GM12872 (cell line): ENCODE results near the gene BNC2.

Experiments
- TF ChIP-seq, protein P1 (sequence below): IDR thresholded peaks from 3 replicates; pipeline ENCODE4 v1.5.1; 2011; ENCODE audit warnings: low read depth, mild to moderate bottlenecking, low read length, moderate library complexity; ENCODE audit not compliant: insufficient read depth

Gene BNC2

DNA sequence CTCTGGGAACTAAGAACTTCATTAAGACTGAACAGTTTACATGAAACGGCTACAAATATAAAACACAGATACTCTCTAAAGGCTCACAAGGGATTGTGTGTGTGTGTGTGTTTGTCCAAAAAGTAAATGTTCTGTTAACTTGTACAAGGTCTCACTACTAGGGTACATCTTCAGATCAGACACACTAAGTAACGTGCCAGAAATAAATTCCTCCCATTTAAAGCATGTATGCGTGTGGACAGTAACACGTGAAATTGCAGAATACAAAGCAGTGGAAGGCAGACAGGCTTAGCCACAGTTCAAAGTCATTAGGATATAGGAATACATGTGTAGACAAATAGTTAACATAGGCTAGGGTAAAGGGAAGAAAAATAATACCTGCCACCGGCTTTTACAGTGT is 1.8 kb downstream of the BNC2 start:
- TF ChIP-seq, protein P1, sequence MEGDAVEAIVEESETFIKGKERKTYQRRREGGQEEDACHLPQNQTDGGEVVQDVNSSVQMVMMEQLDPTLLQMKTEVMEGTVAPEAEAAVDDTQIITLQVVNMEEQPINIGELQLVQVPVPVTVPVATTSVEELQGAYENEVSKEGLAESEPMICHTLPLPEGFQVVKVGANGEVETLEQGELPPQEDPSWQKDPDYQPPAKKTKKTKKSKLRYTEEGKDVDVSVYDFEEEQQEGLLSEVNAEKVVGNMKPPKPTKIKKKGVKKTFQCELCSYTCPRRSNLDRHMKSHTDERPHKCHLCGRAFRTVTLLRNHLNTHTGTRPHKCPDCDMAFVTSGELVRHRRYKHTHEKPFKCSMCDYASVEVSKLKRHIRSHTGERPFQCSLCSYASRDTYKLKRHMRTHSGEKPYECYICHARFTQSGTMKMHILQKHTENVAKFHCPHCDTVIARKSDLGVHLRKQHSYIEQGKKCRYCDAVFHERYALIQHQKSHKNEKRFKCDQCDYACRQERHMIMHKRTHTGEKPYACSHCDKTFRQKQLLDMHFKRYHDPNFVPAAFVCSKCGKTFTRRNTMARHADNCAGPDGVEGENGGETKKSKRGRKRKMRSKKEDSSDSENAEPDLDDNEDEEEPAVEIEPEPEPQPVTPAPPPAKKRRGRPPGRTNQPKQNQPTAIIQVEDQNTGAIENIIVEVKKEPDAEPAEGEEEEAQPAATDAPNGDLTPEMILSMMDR, result no peak

DNA sequence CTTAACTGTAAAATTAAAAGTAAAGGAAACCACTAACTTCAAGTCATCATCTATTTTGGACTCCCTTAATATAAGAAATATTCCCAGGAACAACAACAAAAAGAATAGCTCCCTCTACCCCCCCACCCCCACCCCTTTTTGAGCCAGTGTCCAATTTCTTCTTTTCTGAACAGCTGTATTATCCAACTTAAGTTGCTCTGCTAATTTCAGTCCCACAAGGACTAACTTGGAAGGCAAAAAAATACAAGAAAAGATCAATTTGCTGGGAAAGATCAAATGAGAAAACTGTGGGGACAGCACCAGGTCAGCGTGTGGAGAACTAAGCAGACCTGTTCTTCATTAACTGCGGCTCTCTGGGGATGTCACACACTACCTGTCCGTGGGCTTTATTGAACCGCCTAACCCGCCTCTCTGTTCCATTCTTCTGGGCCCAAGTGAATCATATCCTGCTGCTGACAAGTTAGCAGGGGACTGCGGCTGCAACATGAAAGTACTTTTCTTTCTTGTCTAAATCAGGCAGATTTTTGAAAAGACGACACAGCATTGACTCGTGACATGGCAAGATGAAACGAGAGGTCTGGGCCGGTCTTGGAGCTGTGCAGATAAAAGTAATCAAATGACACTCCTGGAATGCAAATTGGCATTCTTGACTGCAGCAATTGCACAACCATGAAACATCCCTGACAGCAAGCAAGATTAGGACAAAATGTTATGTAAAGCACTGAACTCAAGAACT is 2.7 kb downstream of the BNC2 start:
- TF ChIP-seq, protein P1, result no peak

DNA sequence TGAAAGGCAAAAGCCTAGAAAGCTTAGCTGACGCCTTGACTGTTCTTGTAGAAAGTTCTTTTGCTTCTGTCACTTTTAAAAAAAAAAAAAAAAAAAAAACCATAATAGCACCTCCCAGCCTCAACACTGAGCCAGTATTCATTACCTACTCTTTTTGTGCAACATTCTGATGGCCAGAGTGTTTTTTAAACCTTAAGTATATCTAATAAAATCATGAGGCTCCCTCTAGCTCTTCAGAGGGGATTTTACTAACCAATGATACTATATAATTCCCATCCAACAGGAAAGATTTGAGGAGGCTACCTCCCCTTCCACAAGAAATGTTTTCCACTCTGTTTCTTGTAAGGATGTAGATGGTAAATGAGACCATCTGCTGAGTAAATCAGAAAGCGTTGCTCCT is 3.9 kb downstream of the BNC2 start:
- TF ChIP-seq, protein P1, result no peak

DNA sequence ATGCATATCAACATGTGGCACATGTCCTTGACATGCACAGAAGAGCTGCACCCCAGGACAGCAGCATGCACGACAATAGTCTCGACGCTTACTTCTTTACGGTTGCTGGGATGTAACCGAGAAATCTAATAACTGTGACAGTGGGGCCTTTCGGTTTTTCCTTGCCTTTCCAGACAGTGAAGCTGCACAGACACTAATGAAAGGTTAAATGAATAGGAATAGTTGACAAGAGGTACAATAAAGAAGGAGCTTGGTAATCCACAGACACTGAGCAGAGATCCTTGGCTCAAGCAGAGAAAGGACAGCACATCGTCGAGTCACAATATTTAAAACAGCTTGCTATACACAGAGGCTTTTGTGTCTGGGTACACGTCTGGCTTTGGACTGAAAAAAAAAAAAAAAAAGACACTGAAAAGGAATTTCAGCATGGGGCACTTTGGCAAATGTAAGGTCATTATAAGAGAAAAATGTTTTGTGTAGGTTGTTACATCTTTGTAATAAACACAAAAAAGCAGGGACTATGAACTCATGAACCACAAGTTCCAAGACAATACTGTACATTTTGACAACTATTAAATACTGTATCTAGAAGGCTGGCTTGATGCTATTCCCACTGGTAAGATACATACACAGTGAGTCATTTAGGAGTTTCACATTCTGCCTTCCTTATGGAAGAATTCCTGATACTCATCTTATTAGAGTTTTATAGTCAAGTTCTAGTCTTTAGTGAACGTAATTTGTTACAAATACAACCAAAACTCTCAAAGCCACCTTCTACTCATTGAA is 5.6 kb downstream of the BNC2 start:
- TF ChIP-seq, protein P1, result no peak

DNA sequence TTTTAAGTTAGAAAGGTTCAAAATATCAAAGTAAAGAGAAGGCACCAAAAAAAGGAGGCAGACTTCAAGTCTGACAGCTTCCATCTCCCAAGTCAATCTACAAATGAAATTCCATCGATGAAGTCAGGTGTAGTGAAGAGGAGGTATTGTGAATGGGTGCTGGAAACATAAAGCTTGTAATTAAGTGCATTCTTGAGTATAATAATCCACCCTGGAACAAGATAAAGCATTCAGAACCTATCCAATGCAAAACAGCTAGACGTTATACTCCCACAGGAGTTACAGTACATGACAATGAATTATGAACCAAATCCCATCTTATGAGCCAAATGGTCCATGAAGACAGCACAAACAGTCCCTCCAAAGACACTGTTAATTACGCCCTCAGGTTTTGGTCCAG is 22.3 kb downstream of the BNC2 start:
- TF ChIP-seq, protein P1, result no peak

DNA sequence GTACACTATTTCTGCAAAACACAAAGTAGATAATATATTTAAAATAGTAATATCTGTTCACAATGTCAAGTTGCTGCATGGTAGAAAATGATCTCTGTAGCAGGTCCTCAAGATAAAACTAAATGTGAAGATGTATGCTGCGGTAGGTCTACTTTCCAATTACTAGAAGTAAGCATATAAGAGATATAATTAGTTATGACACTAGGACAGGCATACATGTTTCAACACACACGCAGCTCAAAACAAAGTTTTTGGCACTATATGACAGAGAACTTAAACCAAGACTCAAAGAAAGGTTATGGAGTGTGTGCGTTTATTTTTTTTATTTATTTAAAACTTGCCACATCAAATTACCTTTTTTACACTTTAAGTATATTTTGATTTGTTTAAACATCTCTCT is 23.5 kb downstream of the BNC2 start:
- TF ChIP-seq, protein P1, result no peak

DNA sequence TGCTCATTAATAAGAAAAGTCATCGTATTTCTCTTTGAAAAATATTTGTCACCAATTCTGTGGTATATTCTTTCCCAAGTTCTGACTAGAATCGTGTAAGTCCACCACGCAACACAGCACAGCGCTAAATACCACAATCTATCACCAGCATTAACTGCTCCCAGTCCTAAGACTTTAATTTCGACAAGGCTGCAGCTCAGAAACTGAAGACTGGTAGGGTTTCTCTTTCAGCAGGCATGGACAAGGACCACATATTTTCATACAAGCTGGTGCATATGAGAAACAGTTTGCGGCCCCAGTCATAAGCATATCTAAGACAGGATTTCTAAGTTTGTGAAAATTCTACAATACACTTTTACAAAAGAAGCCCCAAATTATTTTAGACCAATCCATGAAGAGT is 24.1 kb downstream of the BNC2 start:
- TF ChIP-seq, protein P1, result no peak
